Colonic mucosa (tissue), 4 donors: ENCODE results near the gene DISC1. TPM values are rescaled to one million over a fixed set of nuclear protein-coding genes. Genes with fewer than 3 reads are reported as not detected.
A peak's percentile ranks its signal among the peaks of the same experiment; 100 is the strongest.

Experiments
- DNase-seq: peaks from one replicate; pipeline ENCODE4 v3.0.0-alpha.2; 2020
- H3K27ac ChIP-seq: fragments of 200-600 bp; one replicate; pipeline ENCODE4 v1.8.0; 2021
- H3K27me3 ChIP-seq: fragments of 200-600 bp; one replicate; pipeline ENCODE4 v1.8.0; 2021
- H3K36me3 ChIP-seq: fragments of 200-600 bp; one replicate; pipeline ENCODE4 v1.8.0; 2021
- H3K4me1 ChIP-seq: fragments of 200-600 bp; one replicate; pipeline ENCODE4 v1.8.0; 2021; ENCODE audit warnings: mild to moderate bottlenecking
- H3K4me3 ChIP-seq: fragments of 200-600 bp; one replicate; pipeline ENCODE4 v1.8.0; 2021
- H3K9ac ChIP-seq, 2 donors: one replicate each; pipeline ENCODE4 v1.7.0; 2013; ENCODE audit warnings: control low read depth in 2 of 2, low read depth in 2 of 2, low read length in 2 of 2
- H3K9me3 ChIP-seq: fragments of 200-600 bp; one replicate; pipeline ENCODE4 v1.8.0; 2021
- intact Hi-C: fragments of 100-400 bp; cut with DNase I; formaldehyde crosslinking; loops from one replicate; pipeline ENCODE4 v1.14.1; 2022
- total RNA-seq, 2 donors: library from RNA; stranded (reverse); fragmentation: NEBNext Ultra II Directional in 1 of 2; extraction: Animal tissue kit (Norgen Biotek cat#: 25700) in 1 of 2; gene quantifications; one replicate each; pipeline ENCODE4 v1.2.1, GENCODE V29; 2021
- TF ChIP-seq, protein P1 (sequence below): fragments of 200-600 bp; IDR thresholded peaks from one replicate; pipeline ENCODE4 v1.8.0; 2022; ENCODE audit warnings: antibody characterized with exemption, mild to moderate bottlenecking
- donor health status: healthy.
- donor health status: DM: no; HTN: no; CAD: no.
- donor health status: DM: no; HTN: no; CAD: no.

The DISC1 gene
- total RNA-seq, 2 donors from 2014 or later: 3.4 to 5.3 TPM

DNA sequence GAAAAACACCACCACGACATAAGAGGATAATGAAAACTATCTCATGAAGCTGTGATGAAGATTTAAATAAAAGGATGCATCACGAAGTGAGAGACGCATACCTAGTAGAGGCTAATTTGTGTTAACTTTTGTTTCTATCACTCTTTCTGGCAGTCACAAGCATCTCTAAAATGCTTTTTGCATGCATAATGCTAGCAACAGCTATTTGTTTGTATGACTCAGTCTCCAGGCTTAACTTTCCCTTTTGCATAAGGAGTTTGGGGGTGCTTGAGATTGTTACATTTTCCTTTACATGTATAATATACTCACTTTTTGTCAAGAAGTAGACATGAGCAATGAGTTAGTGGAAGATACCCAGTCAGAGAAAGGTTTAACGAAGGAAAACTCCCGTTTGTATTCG lies 385.4 kb downstream of the DISC1 start:
- intact Hi-C loops: no loop called here
- no peaks in the 10 kb centered on the region for H3K36me3 ChIP-seq
- TF ChIP-seq, protein P1, sequence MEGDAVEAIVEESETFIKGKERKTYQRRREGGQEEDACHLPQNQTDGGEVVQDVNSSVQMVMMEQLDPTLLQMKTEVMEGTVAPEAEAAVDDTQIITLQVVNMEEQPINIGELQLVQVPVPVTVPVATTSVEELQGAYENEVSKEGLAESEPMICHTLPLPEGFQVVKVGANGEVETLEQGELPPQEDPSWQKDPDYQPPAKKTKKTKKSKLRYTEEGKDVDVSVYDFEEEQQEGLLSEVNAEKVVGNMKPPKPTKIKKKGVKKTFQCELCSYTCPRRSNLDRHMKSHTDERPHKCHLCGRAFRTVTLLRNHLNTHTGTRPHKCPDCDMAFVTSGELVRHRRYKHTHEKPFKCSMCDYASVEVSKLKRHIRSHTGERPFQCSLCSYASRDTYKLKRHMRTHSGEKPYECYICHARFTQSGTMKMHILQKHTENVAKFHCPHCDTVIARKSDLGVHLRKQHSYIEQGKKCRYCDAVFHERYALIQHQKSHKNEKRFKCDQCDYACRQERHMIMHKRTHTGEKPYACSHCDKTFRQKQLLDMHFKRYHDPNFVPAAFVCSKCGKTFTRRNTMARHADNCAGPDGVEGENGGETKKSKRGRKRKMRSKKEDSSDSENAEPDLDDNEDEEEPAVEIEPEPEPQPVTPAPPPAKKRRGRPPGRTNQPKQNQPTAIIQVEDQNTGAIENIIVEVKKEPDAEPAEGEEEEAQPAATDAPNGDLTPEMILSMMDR: no peak
- H3K27ac ChIP-seq: no peak overlapping the region
- H3K4me1 ChIP-seq: peaks cover 10% of the 10 kb centered on the region
- no peak for DNase-seq
- no peak overlapping the region for H3K4me3 ChIP-seq
- H3K9ac ChIP-seq: no peak overlapping the region
- no peaks in the 10 kb centered on the region for H3K9me3 ChIP-seq
- no peaks in the 10 kb centered on the region for H3K27me3 ChIP-seq

DNA sequence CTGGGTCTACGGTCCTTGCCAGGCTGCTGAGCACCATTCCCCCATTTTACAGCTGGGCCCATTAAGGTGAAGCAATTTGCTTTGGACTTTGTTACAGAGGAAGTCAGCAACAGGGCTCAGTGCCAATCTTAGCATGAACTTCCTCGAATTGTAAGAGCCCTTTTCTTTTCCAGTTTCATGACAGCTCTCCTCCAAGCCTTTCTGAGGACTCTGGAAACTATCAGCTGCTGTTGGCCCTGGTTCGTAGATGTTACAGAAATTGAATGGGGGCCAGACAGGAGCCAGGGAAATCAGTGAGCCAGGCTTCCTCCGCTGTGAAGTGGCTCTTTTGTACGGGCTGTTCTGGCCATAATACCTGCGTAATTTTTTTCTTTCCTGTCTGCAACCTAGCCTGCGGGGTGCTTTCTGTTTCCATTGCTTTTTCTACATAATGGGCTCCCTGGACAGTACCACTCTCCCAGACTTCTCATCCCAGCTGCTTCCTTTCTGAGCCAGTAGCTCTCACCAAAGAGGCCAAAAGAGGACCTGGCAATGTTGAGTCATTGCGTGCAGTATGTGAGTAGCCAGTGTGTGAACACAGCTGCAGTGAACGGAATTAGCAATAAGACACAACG lies 386.3 kb downstream of the DISC1 start:
- Histone ChIP-seq H3K9me3 (no peaks in the 10 kb centered on the region), H3K27me3 (no peaks in the 10 kb centered on the region), H3K4me3 (no peak overlapping the region), H3K27ac (peak overlapping the region; percentile 75), H3K9ac (no peak overlapping the region), H3K4me1 (peaks cover 10% of the 10 kb centered on the region), H3K36me3 (no peaks in the 10 kb centered on the region)
- intact Hi-C loops: no loop called here
- peak; percentile 84 for DNase-seq
- TF ChIP-seq, protein P1: no peak

DNA sequence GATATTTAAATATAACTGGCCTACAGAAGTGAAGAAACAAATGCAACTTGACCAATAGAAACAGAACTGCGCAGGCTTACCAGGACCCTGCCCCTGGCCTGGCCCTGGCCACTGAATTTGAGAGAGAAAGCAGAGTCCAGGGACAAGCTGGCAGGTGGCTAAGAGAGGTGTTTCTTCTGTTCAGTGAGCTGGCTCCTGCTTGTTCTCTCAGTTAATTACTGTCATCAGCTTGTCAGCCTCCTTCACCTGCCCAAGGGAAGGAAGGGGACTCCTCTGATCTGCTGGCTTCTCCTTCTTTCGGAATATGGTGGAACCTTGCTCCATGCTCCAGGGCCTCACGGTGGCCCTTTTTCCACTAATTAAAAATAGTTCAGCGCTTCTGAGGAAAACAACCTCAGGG lies 388.4 kb downstream of the DISC1 start:
- H3K27me3 ChIP-seq: no peaks in the 10 kb centered on the region
- H3K36me3 ChIP-seq: no peaks in the 10 kb centered on the region
- intact Hi-C loops: no loop called here
- no peak overlapping the region for H3K4me3 ChIP-seq
- no peaks in the 10 kb centered on the region for H3K9me3 ChIP-seq
- no peak overlapping the region for H3K27ac ChIP-seq
- H3K9ac ChIP-seq: no peak overlapping the region
- peaks cover 10% of the 10 kb centered on the region for H3K4me1 ChIP-seq
- DNase-seq: no peak
- TF ChIP-seq, protein P1: no peak

DNA sequence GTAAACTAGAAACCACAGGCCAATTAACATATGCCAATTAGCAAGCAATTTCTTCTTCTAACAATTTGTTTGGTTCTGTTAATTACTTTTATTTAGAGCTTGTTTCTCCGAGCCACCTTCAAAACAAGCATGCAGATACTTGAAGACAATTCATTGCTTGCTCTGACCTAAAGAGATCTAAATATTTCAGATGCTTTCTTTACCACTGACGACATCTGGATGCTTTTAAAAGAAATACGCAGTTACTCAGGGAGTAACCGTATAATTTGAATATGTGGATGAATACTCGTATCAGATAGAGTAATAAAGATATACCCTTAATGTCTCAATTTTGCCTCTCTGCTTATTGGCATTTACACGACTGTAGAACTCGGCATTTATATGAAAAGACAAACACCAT lies 390.0 kb downstream of the DISC1 start:
- Histone ChIP-seq H3K36me3 (no peaks in the 10 kb centered on the region), H3K9ac (no peak overlapping the region), H3K4me3 (no peak overlapping the region), H3K4me1 (peaks cover 10% of the 10 kb centered on the region), H3K27me3 (no peaks in the 10 kb centered on the region), H3K9me3 (no peaks in the 10 kb centered on the region), H3K27ac (no peak overlapping the region)
- TF ChIP-seq, protein P1: no peak
- intact Hi-C loops: no loop called here
- no peak for DNase-seq

- H3K27me3 ChIP-seq: no peaks in the 10 kb centered on the region
- DNase-seq: no peak
- no peaks in the 10 kb centered on the region for H3K36me3 ChIP-seq
- H3K4me3 ChIP-seq: no peak overlapping the region
- intact Hi-C loops: no loop called here
- H3K9me3 ChIP-seq: no peaks in the 10 kb centered on the region
- TF ChIP-seq, protein P1: no peak
- H3K9ac ChIP-seq: no peak overlapping the region
- H3K4me1 ChIP-seq: peaks cover 10% of the 10 kb centered on the region
- no peak overlapping the region for H3K27ac ChIP-seq
These were observed 390.5 kb downstream of the DISC1 start for GRCh38 chr1:232017057-232017456.
